Measurements from ENCODE around the gene UBE3D.
"Not testable (repeated sequence)": the region's sequence is repeated elsewhere in the genome, so short reads cannot be mapped to it uniquely, and the experiment has no call there.

The UBE3D gene

GRCh38 chr6:82971877-82972460, 93.7 kb downstream of the UBE3D start:
- no peak for DNase-seq

GRCh38 chr6:82970839-82971238, 94.8 kb downstream of the UBE3D start:
- DNase-seq, result no peak

- DNase-seq, result no peak
Measured at GRCh38 chr6:82968708-82969107, 96.9 kb downstream of the UBE3D start.

- DNase-seq, result no peak
Measured at GRCh38 chr6:82963191-82963925, 102.3 kb downstream of the UBE3D start.

DNA sequence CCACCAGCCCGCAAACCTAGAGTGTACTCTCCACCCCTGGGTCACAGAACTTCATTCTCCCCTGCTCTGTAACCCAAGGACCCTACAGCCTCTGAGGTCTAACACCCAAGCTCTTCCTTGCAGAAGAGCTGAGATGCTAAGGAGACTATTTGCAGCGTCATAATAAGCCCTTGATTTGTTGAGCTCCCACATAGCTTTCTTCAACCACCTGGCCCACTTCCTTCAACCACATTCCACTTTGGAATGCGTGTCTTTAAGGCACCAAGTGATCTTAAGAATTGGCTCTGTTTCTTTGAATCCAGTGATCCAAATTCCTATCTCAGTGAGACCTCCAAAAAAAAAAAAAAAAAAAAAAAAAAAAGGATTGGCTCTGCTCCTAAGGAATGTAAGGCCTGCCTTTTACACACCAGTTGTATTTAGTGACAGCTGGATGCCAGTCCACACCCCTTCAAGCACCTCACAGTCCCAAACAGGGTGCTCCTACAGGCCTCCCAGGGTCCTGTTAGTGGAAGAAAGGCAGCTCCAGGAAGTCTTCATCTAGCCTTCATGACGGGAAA, 106.2 kb downstream of the UBE3D start:
- no peak for DNase-seq

GRCh38 chr6:82958551-82958950, 107.1 kb downstream of the UBE3D start:
- no peak for DNase-seq

- no peak for DNase-seq
Measured at GRCh38 chr6:82957868-82958245, 107.8 kb downstream of the UBE3D start.

- DNase-seq, result no peak
Measured at GRCh38 chr6:82957171-82957867, 108.3 kb downstream of the UBE3D start.

DNA sequence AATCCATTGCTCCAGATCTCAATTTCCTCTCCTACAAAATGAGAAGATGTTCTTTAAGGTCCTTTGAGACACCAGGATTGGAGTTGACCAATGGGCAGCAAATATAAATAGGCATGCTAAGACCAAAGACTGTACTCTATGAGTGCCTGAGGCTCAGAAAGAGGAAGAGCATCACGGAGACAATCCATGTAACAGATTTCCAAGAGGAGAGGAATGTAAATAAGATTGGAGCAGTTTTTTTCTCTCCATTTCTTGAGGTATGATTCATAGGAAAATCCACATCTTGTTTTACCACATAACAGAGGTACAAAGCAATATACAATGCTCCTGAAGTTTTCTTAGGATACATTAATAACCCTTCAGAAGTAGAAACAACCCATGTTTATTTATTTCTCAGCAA, 109.8 kb downstream of the UBE3D start:
- DNase-seq, result no peak

DNA sequence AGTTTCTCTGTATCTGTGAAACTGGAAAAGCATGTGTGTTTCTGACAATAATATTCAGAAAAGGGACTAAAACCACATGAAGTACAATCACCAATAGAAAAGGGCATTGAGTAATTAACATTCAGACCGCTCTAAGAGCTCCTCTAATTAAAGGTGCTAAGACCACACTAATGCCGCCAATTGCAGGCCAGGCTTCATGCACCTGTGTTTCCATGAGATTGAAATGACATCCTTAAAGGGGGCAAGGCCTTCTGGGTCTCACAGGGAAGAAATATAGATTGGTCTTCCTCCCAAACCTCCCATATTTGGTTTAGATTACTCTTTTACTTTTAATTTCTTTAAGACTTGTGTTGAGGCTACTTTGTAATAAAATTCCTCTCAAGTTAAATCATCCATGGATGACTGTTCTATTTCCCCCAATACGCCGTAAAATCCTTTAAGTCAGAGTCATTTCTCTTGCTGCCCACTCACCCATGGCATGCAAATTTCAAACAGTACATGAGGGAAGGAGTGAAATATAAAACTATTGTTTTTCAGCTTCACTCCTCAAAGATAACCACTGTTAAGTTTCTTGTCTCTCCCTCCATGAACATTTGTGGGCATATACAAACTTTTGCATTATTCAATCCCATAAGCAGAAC, 110.6 kb downstream of the UBE3D start:
- DNase-seq, result no peak

DNA sequence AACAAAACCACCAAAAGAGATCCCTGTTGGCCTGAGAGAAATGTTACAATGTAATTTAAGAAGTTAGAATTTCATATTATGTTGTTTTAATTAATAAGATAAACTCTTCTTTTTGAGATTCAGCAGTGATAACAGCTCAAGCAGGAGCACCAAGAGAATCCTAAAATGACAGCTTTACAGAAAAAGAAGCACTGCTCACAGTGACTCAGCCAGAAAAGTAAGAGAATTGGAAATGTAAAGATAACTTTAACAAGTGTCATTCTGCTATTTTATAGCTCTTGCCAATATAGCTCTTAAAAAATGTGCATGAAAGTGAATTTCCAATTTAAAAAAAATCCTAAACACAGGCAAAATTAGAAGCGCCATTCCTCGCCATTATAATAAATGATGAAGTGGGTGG, 111.3 kb downstream of the UBE3D start:
- no peak for DNase-seq

GRCh38 chr6:82953871-82954270, 111.8 kb downstream of the UBE3D start:
- DNase-seq, result no peak

DNA sequence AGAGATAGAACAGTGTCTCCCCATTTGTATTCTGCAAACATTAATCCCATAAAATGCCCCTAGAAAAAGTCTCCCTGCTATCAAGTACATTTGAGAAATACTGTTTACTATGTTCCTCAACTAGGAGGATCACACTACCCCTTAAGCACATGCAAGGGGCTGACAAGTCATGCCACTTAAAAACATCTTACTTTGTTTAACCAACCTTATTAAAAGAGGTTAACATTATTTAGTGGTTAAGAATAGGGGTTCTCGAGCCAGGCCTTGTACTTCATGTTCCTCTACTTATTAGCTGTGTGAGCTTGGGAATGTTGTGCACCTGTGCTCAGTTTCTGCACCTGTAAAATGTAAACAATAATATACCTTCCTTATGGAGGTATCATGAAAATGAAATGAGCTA, 113.7 kb downstream of the UBE3D start:
- DNase-seq, result no peak

- no peak for DNase-seq
Measured at GRCh38 chr6:82951389-82951788, 114.3 kb downstream of the UBE3D start.

DNA sequence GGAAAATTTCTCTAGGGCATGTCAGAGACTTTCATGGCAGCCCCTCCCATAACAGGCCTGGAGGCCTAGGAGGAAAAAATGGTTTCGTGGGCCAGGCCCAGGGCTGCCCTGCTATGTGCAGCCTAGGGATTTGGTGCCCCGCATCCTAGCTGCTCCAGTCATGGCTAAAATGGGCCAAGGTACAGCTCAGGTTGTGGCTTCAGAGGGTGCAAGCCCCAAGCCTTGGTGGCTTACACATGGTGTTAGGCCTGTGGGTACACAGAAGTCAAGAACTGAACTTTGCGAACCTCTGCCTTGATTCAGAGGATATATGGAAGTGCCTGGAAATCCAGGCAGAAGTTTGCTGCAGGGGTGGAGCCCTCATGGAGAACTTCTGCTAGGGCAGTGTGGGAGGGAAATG, 134.7 kb downstream of the UBE3D start:
- not testable (repeated sequence) for DNase-seq

- DNase-seq, result no peak
Measured at GRCh38 chr6:82924799-82925535, 140.7 kb downstream of the UBE3D start.

DNA sequence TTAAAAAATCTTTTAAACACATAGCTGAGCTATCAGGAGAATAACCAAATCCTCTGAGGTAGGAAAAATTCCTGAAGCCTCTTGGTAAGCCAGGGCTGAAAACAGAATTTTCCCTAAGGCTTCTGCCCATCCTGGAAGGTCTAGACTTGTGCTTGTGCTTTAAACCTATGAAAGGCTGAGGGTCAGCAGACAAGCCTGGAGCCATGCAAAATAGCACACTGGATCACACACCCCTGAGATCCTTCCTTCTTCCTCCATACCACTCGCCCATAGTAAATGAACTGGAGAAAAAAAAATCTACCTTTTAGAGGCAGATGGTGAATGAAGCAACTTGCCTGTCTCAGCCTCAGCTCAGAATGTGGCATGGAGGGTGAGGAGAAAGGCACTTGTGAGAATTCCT, 144.4 kb downstream of the UBE3D start:
- DNase-seq, result no peak

DNA sequence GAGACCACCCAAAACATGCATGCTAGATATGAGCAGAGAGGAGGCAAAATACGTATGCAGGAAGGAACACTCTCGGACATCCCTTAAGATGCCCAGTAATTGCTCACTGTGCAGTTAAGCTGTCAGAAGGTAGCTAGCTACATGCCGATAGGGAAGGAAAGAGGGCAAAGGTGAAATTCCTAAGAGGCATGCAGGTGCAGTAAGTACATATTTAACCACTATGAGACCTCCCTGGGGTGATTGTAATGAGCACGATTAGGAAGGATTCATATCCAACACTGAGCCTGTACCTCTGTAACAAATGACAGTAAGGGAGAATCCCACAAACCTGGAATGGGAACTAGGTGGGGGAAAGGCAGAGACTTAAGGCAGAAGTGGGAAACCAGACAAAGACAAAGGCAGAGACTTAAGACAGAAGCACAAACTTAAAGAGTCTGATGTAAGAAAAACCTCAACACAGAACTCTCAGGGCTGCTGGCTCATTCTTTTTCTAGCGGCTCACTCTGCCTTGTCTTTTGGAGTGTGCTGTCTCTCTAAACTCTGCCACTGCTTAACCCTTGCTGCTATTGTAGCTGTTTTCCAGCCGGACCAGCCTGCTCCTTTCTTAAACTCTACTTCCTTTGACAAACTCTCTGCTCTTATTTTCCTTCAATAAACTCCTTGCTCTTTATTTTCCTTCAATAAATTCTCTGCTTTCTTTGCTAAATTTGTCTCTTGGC, 148.1 kb downstream of the UBE3D start:
- DNase-seq, result no peak

- DNase-seq, result no peak
Measured at GRCh38 chr6:82915666-82916065, 150.0 kb downstream of the UBE3D start.

DNA sequence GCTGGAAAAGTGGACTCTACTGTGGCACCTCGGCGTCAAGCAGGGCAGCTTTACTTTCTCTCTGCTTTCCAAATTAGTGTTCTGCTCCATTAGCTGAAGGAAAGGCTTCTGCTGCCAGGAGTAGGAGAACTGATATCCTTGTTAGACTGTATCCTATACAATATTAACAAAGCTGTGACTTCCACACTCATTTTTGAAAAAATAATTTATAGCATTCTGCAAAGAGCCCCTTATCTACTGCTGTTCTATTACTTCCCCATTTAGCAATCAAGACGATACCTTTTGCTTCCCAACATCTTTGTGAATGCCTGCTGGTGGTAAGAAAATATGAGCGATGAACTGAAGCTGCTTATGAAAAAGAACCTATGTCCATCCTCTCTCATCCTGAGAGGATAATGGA, 151.1 kb downstream of the UBE3D start:
- no peak for DNase-seq

DNA sequence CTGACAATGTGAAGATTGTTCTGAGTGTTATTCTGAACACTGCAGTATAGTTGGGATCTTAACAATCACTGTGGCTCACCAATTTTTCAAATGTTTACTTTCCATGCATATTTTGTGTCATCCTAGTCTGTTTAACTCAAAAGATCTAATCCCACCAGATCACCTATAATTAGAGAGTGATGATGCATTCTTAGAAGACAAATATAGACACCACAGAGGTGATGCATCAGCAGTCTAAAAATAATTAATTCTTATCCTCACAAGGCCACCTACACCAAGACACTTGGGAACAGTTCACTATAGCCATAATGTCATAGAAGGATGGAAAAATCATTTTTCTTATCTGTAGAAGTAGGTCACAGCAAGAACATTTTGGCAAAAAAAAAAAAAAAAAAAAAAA, 154.8 kb downstream of the UBE3D start:
- DNase-seq, result no peak

DNA sequence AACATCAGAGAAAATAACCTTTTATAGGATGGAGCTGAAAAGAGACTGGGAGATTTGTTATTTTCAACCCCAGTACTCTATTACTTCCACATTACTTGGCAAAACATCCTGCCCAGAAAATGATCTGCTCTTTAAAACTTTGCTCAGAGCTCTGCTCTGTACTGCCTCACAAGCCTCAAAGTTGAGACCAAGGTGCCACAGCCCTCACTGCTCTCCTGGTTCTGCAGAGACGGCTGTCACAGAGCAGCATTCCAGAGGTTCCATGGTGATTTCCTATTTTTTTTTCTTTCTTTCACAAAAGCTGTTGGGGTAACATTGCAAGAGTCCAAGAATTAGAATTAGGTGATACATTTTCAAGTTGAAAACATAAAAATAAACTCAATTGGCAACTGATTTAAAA, 155.2 kb downstream of the UBE3D start:
- no peak for DNase-seq

All from suppressor macrophage treated with lipopolysaccharide for 4 hours (primary cell).